Left colon (tissue), 2 donors: Measurements from ENCODE around the gene SKI. TPM values are rescaled to one million over a fixed set of nuclear protein-coding genes. Genes with fewer than 3 reads are reported as not detected.

Experiments used
- total RNA-seq, 2 donors: library from RNA; stranded (reverse); fragmentation: NEBNext Ultra II Directional; extraction: Animal tissue kit (Norgen Biotek cat#: 25700); gene quantifications; one replicate each; pipeline ENCODE4 v1.2.1, GENCODE V29; 2021
- donor health status: DM: no; HTN: no; CAD: no.
- donor health status: DM: yes; HTN: yes; CAD: no.

Gene SKI
- total RNA-seq, 2 donors from 2014 or later = 30.2 to 35.5 TPM

Other genes with a start within 250 kb of the SKI start
- gene CFAP74, start 224.5 kb upstream of the SKI start, total RNA-seq = not detected
- not detected for gene GABRD, start 209.0 kb upstream of the SKI start, total RNA-seq
- gene PRKCZ, start 177.9 kb upstream of the SKI start, total RNA-seq = 10 to 100 TPM; 60.7 to 67.8 TPM
- gene FAAP20, start 33.5 kb upstream of the SKI start, total RNA-seq = 10 to 100 TPM; 28.5 to 32.6 TPM
- 10 to 100 TPM; 11.0 to 15.2 TPM for gene MORN1, start 163.2 kb downstream of the SKI start, total RNA-seq
- 100 to 1,000 TPM; 191 to 221 TPM for gene RER1, start 163.5 kb downstream of the SKI start, total RNA-seq
- gene PEX10, start 184.2 kb downstream of the SKI start, total RNA-seq = 10 to 100 TPM; 17.8 to 19.9 TPM
- 1 to 10 TPM; 3.6 to 4.6 TPM for gene PLCH2, start 248.0 kb downstream of the SKI start, total RNA-seq